Body of pancreas (tissue), 4 donors: ENCODE measurements around the gene ZW10. TPM values are rescaled to one million over a fixed set of nuclear protein-coding genes. Genes with fewer than 3 reads are reported as not detected.

ENCODE experiments used
- ATAC-seq: fragments of 150-250 bp; one replicate; pipeline ENCODE4 v1.9.1; 2016
- DNase-seq, 4 donors: peaks; one replicate each; pipeline ENCODE4 v3.0.0-alpha.2; 2019
- H3K27ac ChIP-seq, 4 donors: fragments of 200-600 bp; sonication (generic); 1 replicate in 3 of 4; 2 replicates in 1 of 4; pipeline versions ENCODE4 v1.5.1 to v1.6.1; 2016 to 2019; ENCODE audit warnings: mild to moderate bottlenecking in 1 of 4, mixed read lengths in 1 of 4, moderate library complexity in 1 of 4
- H3K27me3 ChIP-seq, 2 donors: fragments of 200-600 bp; sonication (generic); one replicate each; pipeline ENCODE4 v1.6.0; 2016; ENCODE audit warnings: mild to moderate bottlenecking in 1 of 2
- H3K36me3 ChIP-seq, 2 donors: fragments of 200-600 bp; sonication (generic); replicated peaks in 1 of 2; 2 replicates each; pipeline ENCODE4 v1.5.1; 2016; ENCODE audit warnings: low read depth in 2 of 2; ENCODE audit not compliant: insufficient read depth in 1 of 2
- H3K4me1 ChIP-seq: fragments of 200-600 bp; sonication (generic); one replicate; pipeline ENCODE4 v1.6.0; 2016
- H3K4me3 ChIP-seq, 2 donors: fragments of 200-600 bp; sonication (generic); 1 replicate in 1 of 2; 2 replicates in 1 of 2; pipeline ENCODE4 v1.5.1; 2016 to 2019
- H3K9me3 ChIP-seq, 3 donors: fragments of 200-600 bp; sonication (generic); 1 replicate in 2 of 3; 2 replicates in 1 of 3; pipeline ENCODE4 v1.5.1; 2016
- CTCF ChIP-seq, 7 experiments: fragments of 450-650 bp in 4 of 7; fragments of 200-600 bp in 3 of 7; sonication (generic) in 3 of 7; IDR thresholded peaks; one replicate each; pipeline ENCODE4 v1.5.1; 2016 to 2019; ENCODE audit warnings: antibody characterized with exemption in 7 of 7
- POLR2A ChIP-seq, 3 donors: fragments of 450-650 bp; IDR thresholded peaks; one replicate each; pipeline ENCODE4 v1.6.1; 2016; ENCODE audit warnings: antibody characterized with exemption in 3 of 3, mild to moderate bottlenecking in 2 of 3
- WGBS, 2 donors: methylation state at CpG; one replicate each; pipeline ENCODE4 v1.1.5; 2017; 5-methylcytosine and 5-hydroxymethylcytosine counted together
- intact Hi-C: fragments of 100-400 bp; cut with DNase I; formaldehyde crosslinking; loops from one replicate; pipeline ENCODE4 v1.15.1; 2023
- total RNA-seq, 2 donors: library from RNA; depleted of rRNA; stranded (reverse); fragments of >200 nt; gene quantifications; one replicate each; pipeline ENCODE4 v1.1.0, GENCODE V29; 2016

ZW10 gene
- total RNA-seq, 2 donors from 2014 or later: 6.9 to 10.4 TPM

- Histone ChIP-seq H3K36me3 (no peaks in the 10 kb centered on the region), H3K27ac (no peak overlapping the region), H3K4me3 (no peak overlapping the region), H3K9me3 (no peaks in the 10 kb centered on the region), H3K27me3 (no peaks in the 10 kb centered on the region), H3K4me1 (no peaks in the 10 kb centered on the region)
- intact Hi-C loops: loop anchor here (10.0 kb wide), 1 partner anchor 421 kb away; no protein-coding TSS in a partner anchor
- WGBS, 2 donors: 51 to 89% methylated on average over 3 of the region's 3 CpGs
- ATAC-seq (no peak), DNase-seq (no peak)
- TF ChIP-seq CTCF (IDR thresholded peaks at IDR 0.05): no peak
- TF ChIP-seq POLR2A (IDR thresholded peaks at IDR 0.05): no peak
These were observed 47.6 kb downstream of the ZW10 start for GRCh38 chr11:113725913-113726312.

- Histone ChIP-seq H3K4me1 (no peaks in the 10 kb centered on the region), H3K4me3 (no peak overlapping the region), H3K36me3 (no peaks in the 10 kb centered on the region), H3K9me3 (no peaks in the 10 kb centered on the region), H3K27me3 (no peaks in the 10 kb centered on the region), H3K27ac (no peak overlapping the region)
- 89 to 94% methylated on average over 5 of the region's 5 CpGs for WGBS, 2 donors
- intact Hi-C loops: loop anchor here (10.0 kb wide), 1 partner anchor 421 kb away; no protein-coding TSS in a partner anchor
- TF ChIP-seq POLR2A (IDR thresholded peaks at IDR 0.05) (no peak), CTCF (IDR thresholded peaks at IDR 0.05) (no peak)
- DNase-seq (no peak), ATAC-seq (no peak)
These were observed 48.1 kb downstream of the ZW10 start for GRCh38 chr11:113725407-113725806.

GRCh38 chr11:113724778-113725177 is 48.7 kb downstream of the ZW10 start:
- no peak for ATAC-seq
- 90 to 92% methylated on average over 3 of the region's 3 CpGs for WGBS, 2 donors
- no peaks in the 10 kb centered on the region for H3K27me3 ChIP-seq
- H3K4me1 ChIP-seq: no peaks in the 10 kb centered on the region
- TF ChIP-seq CTCF (IDR thresholded peaks at IDR 0.05) (no peak), POLR2A (IDR thresholded peaks at IDR 0.05) (no peak)
- DNase-seq: no peak
- intact Hi-C loops: loop anchor here (10.0 kb wide), 1 partner anchor 420 kb away; no protein-coding TSS in a partner anchor
- no peak overlapping the region for H3K4me3 ChIP-seq
- H3K27ac ChIP-seq: no peak overlapping the region
- no peaks in the 10 kb centered on the region for H3K36me3 ChIP-seq
- no peaks in the 10 kb centered on the region for H3K9me3 ChIP-seq

- no peak overlapping the region for H3K4me3 ChIP-seq
- DNase-seq: no peak
- no peak for TF ChIP-seq CTCF (IDR thresholded peaks at IDR 0.05)
- TF ChIP-seq POLR2A (IDR thresholded peaks at IDR 0.05): no peak
- WGBS, 2 donors: 91 to 96% methylated on average over 4 of the region's 4 CpGs
- no peaks in the 10 kb centered on the region for H3K27me3 ChIP-seq
- H3K4me1 ChIP-seq: no peaks in the 10 kb centered on the region
- H3K36me3 ChIP-seq: no peaks in the 10 kb centered on the region
- no peaks in the 10 kb centered on the region for H3K9me3 ChIP-seq
- intact Hi-C loops: loop anchor here (10.0 kb wide), 1 partner anchor 419 kb away; no protein-coding TSS in a partner anchor
- no peak for ATAC-seq
- no peak overlapping the region for H3K27ac ChIP-seq
These were observed 49.7 kb downstream of the ZW10 start for GRCh38 chr11:113723787-113724186.

- ATAC-seq (no peak), DNase-seq (no peak)
- no peak overlapping the region for H3K4me3 ChIP-seq
- TF ChIP-seq CTCF (IDR thresholded peaks at IDR 0.05) (no peak), POLR2A (IDR thresholded peaks at IDR 0.05) (no peak)
- 81 to 87% methylated on average over 3 of the region's 3 CpGs for WGBS, 2 donors
- no peaks in the 10 kb centered on the region for H3K9me3 ChIP-seq
- no peak overlapping the region for H3K27ac ChIP-seq
- H3K36me3 ChIP-seq: no peaks in the 10 kb centered on the region
- intact Hi-C loops: loop anchor here (10.0 kb wide), 1 partner anchor 418 kb away; no protein-coding TSS in a partner anchor
- no peaks in the 10 kb centered on the region for H3K27me3 ChIP-seq
- no peaks in the 10 kb centered on the region for H3K4me1 ChIP-seq
These were observed 50.6 kb downstream of the ZW10 start for GRCh38 chr11:113722934-113723333.
